ELR (cell line): ENCODE results near the gene SLC29A4.

ENCODE experiments used
- DNase-seq: peaks from one replicate; pipeline ENCODE4 v3.0.0-alpha.2; 2015; ENCODE audit warnings: low read depth

Gene SLC29A4

DNA sequence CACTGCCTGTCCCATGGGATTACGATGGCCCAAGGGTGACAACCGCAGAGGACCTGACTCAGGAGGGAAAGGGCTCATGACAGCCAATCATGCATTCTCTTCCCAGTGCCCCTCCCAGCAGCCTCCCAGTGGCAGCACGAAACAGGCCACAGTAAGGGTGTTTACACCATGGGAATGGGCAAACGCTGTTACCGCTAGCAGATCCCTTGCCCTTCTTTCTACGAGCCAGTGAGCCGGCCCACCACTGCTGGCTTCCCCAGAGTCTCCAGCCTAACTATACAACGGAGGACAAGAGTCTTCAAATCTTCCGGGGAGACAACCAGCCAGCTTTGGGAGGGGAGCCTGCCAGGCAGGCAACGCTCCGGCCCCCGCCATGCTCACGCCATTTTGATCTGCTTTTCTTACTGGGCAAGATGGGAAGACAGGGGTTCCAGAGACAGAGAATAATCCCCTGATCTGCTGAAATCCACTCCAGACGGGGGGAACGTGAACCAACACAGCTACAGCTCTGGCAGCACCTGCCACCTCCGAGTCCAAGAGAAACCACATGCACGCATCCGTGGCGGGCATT lies 69.8 kb downstream of the SLC29A4 start:
- DNase-seq = no peak

DNA sequence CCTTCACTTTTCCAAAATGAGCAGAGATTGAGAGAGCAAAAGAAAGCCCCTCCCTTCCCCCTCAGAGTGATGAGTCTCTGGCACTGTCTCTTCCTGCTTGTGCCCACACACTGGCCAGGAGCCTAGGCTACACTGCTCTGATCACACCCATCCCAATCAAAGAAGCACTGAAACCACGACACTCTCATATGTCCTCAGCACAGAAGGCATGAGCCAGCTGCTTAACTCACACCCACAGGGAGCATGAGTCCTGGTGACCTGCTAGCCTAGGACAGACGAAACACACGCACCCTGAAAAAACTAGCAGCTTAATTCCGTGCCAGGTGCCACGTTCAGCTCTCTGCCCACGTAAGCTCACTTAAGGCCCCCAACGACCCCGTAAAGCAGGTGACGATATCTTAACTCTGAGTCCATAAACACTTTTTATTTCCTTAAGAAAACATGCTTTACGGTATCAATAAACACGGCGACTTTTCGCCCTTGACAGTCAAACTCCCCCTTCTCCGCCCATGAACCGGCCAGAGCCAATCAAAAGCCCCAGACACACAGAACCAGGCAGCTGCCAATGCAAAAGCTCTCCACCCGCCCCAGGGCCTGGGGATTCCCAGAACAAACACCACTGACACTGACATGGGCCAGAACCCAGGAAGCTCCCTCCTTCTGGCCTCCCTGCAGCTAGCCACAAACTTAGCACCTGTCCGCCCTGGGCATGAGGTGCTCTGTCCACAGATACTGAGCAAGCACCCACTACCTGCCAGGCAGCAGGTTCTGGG lies 71.9 kb downstream of the SLC29A4 start:
- no peak for DNase-seq
